ENCODE data around the gene WDR90.

WDR90 gene

DNA sequence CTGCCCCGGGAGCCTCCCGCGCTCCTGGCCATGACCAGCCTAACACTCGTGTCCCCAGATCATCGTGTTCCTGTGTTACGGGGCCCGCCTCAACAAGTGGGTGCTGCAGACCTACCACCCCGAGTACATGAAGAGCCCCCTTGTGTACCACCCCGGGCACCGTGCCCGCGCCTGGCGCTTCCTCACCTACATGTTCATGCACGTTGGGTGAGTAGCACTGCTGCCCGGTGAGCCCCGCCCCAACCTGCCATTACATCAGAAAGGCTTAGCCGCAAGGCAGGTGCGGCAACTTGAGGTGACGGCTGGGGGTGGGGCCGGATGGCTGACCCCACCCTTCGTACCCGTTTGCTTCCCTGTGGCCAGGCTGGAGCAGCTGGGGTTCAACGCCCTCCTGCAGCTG is 27.7 kb downstream of the WDR90 start:
- no peak for DNase-seq (ENCODE audit: low read depth)

DNA sequence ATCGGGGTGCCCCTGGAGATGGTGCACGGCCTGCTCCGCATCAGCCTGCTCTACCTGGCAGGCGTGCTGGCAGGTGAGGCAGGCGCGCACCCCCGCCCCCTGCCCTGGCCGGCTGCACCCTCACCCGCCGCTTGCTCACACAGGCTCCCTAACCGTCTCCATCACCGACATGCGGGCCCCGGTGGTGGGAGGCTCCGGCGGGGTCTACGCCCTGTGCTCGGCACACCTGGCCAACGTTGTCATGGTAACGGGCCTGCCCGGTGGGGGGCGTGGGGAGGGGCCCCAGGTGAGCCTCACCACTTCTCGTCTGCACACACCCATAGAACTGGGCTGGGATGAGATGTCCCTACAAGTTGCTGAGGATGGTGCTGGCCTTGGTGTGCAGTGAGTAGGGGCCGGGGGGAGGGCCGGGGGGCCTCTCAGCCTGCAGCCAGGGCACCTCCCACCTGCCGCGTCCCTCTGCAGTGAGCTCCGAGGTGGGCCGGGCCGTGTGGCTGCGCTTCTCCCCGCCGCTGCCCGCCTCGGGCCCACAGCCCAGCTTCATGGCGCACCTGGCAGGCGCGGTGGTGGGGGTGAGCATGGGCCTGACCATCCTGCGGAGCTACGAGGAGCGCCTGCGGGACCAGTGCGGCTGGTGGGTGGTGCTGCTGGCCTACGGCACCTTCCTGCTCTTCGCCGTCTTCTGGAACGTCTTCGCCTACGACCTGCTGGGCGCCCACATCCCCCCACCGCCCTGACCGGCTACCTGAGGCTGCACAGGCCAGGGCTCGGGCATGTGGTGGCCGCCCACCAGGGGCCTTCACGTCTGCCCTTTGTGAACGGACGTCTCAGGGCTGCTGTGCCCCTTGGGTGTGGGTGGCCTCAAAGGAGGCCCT is 28.4 kb downstream of the WDR90 start:
- DNase-seq (ENCODE audit: low read depth) = no peak

- no peak for DNase-seq (ENCODE audit: low read depth)
Observed at GRCh38 chr16:678209-678857, 29.2 kb downstream of the WDR90 start.

- DNase-seq (ENCODE audit: low read depth) = peak; percentile 35
Observed at GRCh38 chr16:678858-679813, 30.0 kb downstream of the WDR90 start.

DNA sequence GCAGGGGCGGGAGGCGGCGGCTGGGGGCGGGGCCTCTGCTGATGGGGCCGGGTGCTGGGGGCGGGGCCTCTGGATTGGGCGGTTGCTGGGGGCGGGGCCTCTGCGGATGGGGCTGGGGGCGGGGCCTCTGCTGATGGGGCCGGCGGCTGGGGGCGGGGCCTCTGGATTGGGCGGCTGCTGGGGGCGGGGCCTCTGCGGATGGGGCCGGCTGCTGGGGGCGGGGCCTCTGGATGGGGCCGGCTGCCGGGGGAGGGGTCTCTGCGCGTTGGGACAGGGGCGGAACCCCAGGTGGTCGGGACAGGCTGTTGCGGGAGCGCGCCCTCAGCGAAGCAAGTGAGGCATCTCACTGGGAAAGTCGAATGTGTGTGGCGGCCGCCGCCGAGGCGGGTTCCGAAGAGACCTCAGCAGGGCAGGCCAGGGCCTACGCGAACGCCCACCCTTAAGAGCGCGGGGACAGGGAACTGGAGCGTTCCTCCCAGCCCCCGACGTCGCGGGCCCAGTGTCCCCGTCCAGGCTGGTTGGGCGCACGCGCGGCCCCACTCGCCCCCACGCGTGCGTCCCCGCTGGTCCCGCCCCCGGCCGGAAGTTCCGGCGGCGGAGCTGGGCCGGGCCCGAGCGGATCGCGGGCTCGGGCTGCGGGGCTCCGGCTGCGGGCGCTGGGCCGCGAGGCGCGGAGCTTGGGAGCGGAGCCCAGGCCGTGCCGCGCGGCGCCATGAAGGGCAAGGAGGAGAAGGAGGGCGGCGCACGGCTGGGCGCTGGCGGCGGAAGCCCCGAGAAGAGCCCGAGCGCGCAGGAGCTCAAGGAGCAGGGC is 30.9 kb downstream of the WDR90 start, which contains the start of gene STUB1:
Gene STUB1 (plus strand): TSS at position 597 of the 811 bp plus-strand sequence. CDS start 116 bp downstream, at position 713.
- peak; percentile 82 for DNase-seq (ENCODE audit: low read depth)

GRCh38 chr16:680625-680945 is 31.4 kb downstream of the WDR90 start:
- no peak for DNase-seq (ENCODE audit: low read depth)

GRCh38 chr16:680967-681745 is 32.0 kb downstream of the WDR90 start:
- no peak for DNase-seq (ENCODE audit: low read depth)

DNA sequence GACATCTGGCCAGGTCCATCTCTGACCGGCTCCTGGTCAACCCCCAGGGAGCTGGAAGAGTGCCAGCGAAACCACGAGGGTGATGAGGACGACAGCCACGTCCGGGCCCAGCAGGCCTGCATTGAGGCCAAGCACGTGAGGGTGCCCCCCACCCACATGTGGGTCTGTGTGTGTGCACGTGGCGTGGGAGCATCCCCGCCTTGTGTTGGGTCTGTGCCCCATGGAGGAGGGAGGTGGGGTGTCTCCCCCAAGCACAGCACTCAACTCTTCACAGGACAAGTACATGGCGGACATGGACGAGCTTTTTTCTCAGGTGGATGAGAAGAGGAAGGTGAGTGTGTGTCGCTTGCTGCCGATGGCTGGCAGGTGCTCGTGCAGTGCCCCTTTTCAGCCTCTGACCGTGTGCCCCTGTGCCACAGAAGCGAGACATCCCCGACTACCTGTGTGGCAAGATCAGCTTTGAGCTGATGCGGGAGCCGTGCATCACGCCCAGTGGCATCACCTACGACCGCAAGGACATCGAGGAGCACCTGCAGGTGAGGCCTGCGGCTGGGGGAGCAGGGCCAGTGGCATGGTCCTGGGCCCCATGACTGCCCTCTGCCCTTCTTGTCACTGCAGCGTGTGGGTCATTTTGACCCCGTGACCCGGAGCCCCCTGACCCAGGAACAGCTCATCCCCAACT is 32.7 kb downstream of the WDR90 start:
- DNase-seq (ENCODE audit: low read depth) = no peak

DNA sequence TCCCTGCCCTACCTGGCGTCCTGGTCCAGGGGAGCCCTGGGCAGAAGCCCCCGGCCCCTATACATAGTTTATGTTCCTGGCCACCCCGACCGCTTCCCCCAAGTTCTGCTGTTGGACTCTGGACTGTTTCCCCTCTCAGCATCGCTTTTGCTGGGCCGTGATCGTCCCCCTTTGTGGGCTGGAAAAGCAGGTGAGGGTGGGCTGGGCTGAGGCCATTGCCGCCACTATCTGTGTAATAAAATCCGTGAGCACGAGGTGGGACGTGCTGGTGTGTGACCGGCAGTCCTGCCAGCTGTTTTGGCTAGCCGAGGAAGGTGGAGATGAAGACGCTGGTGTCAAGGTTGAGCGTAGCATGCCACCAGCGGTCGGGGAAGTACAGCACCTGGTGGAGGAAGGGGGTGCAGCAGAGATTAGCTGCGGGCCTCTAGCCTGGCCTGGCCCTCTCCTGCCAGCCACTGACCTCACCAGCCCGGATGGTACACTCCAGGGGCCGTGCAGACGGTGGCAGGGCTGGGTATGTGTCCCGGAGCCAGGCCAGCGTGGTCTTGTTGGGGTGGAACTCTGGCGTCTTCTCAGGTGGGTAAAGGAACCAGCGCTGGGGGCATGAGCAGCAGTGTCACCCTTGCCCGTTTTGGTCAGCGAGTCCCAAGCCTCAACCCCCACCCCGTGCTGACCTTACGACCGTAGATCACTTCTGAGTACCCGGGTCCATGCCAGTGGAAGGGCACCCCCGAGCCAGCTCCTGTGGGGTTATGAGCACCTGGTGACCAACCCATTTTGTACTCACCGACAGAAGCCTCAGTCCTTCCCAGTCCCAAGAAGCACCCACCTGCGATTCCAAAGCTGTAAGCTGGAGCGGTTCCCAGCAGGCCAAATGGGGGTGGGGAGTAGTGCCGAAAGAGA is 33.6 kb downstream of the WDR90 start:
- DNase-seq (ENCODE audit: low read depth) = no peak

DNA sequence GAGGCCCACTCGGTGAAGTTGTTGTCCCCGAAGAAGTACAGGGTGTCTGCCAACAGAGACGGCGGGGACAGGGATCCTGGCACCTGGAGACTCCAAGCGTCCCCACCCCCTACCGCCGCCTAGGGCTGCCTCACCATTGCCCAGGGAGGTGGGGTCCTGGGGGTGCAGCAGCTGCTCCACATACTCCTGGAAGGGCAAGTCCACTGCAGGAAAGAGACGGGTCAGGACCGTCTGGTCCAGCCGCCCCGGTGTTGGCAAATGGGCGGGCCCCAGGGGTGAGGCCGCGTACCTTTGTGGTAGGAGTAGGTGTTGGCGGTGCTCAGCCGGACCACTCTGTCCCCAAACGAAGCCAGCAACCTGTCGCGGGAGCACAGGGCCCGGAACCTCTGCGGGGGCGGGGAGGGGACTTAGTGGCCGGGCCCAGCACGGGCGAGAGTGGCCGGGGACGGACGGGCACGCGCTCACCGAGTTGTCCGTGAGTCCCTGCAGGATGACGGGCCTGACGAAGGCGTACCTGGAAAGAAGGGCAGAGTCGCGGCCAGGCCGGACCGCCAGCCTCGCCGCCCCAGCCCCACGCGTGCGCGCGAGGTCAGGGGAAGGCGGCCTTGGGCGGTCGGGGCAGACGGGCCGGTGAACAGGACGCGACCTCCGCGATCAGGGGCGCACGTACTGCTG is 34.4 kb downstream of the WDR90 start:
- DNase-seq (ENCODE audit: low read depth) = no peak

- DNase-seq (ENCODE audit: low read depth) = peak; percentile 95
Observed at GRCh38 chr16:684071-684794, 35.1 kb downstream of the WDR90 start, which contains the start of gene JMJD8. TSS of gene JMJD8 (minus strand) at chr16:684334. CDS start at chr16:684319, 15 bp downstream.

- DNase-seq (ENCODE audit: low read depth) = no peak
Observed at GRCh38 chr16:684961-685696, 36.0 kb downstream of the WDR90 start.

- no peak for DNase-seq (ENCODE audit: low read depth)
Observed at GRCh38 chr16:685967-686366, 36.8 kb downstream of the WDR90 start.

- DNase-seq (ENCODE audit: low read depth) = no peak
Observed at GRCh38 chr16:686459-687260, 37.5 kb downstream of the WDR90 start.

- DNase-seq (ENCODE audit: low read depth) = no peak
Observed at GRCh38 chr16:687499-687898, 38.3 kb downstream of the WDR90 start.

Data from activated T-helper 9 cell treated with anti-CD3 and anti-CD28 coated beads, Interleukin-2, amount 50 U/mL, for 16 hours (primary cell).